ENCODE data around the gene RNF157.
"Not testable (repeated sequence)": the region's sequence is repeated elsewhere in the genome, so short reads cannot be mapped to it uniquely, and the experiment has no call there.

Gene RNF157

GRCh38 chr17:76188213-76189016 lies 51.9 kb downstream of the RNF157 start:
- DNase-seq, result no peak

- DNase-seq, result not testable (repeated sequence)
Measured at GRCh38 chr17:76186774-76187173, 53.5 kb downstream of the RNF157 start.

GRCh38 chr17:76184290-76184689 lies 56.0 kb downstream of the RNF157 start:
- DNase-seq, result no peak

GRCh38 chr17:76182016-76182764 lies 58.1 kb downstream of the RNF157 start:
- peak; percentile 91 for DNase-seq

GRCh38 chr17:76179496-76180467 lies 60.5 kb downstream of the RNF157 start:
- no peak for DNase-seq

GRCh38 chr17:76178124-76178523 lies 62.2 kb downstream of the RNF157 start:
- no peak for DNase-seq

- DNase-seq, result no peak
Measured at GRCh38 chr17:76176701-76177574, 63.4 kb downstream of the RNF157 start.

- peak; percentile 66 for DNase-seq
Measured at GRCh38 chr17:76174037-76174436, 66.3 kb downstream of the RNF157 start.

- no peak for DNase-seq
Measured at GRCh38 chr17:76173474-76173873, 66.8 kb downstream of the RNF157 start.

- peak; percentile 10 for DNase-seq
Measured at GRCh38 chr17:76171706-76172105, 68.6 kb downstream of the RNF157 start.

- no peak for DNase-seq
Measured at GRCh38 chr17:76170114-76170513, 70.2 kb downstream of the RNF157 start.

- DNase-seq, result no peak
Measured at GRCh38 chr17:76166906-76167305, 73.4 kb downstream of the RNF157 start.

- no peak for DNase-seq
Measured at GRCh38 chr17:76166168-76166567, 74.1 kb downstream of the RNF157 start.

GRCh38 chr17:76164331-76164730 lies 76.0 kb downstream of the RNF157 start:
- DNase-seq, result no peak

GRCh38 chr17:76163919-76164318 lies 76.4 kb downstream of the RNF157 start:
- DNase-seq, result no peak

- DNase-seq, result no peak
Measured at GRCh38 chr17:76161619-76162266, 78.5 kb downstream of the RNF157 start.

- no peak for DNase-seq
Measured at GRCh38 chr17:76160896-76161528, 79.3 kb downstream of the RNF157 start.

GRCh38 chr17:76159157-76159556 lies 81.1 kb downstream of the RNF157 start:
- no peak for DNase-seq

GRCh38 chr17:76157759-76158158 lies 82.5 kb downstream of the RNF157 start:
- DNase-seq, result no peak

GRCh38 chr17:76156662-76156991 lies 83.7 kb downstream of the RNF157 start:
- DNase-seq, result no peak
